Parietal lobe (tissue), 1 donor: ENCODE data around the gene PELI1. TPM values are rescaled to one million over a fixed set of nuclear protein-coding genes. Genes with fewer than 3 reads are reported as not detected.

ENCODE experiments used
- total RNA-seq: library from RNA; depleted of rRNA; stranded (reverse); fragments of >200 nt; gene quantifications from one replicate; pipeline ENCODE4 v1.2.3, GENCODE V29; 2014

Gene PELI1, protein sequence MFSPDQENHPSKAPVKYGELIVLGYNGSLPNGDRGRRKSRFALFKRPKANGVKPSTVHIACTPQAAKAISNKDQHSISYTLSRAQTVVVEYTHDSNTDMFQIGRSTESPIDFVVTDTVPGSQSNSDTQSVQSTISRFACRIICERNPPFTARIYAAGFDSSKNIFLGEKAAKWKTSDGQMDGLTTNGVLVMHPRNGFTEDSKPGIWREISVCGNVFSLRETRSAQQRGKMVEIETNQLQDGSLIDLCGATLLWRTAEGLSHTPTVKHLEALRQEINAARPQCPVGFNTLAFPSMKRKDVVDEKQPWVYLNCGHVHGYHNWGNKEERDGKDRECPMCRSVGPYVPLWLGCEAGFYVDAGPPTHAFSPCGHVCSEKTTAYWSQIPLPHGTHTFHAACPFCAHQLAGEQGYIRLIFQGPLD
- total RNA-seq, result 62.9 TPM

DNA sequence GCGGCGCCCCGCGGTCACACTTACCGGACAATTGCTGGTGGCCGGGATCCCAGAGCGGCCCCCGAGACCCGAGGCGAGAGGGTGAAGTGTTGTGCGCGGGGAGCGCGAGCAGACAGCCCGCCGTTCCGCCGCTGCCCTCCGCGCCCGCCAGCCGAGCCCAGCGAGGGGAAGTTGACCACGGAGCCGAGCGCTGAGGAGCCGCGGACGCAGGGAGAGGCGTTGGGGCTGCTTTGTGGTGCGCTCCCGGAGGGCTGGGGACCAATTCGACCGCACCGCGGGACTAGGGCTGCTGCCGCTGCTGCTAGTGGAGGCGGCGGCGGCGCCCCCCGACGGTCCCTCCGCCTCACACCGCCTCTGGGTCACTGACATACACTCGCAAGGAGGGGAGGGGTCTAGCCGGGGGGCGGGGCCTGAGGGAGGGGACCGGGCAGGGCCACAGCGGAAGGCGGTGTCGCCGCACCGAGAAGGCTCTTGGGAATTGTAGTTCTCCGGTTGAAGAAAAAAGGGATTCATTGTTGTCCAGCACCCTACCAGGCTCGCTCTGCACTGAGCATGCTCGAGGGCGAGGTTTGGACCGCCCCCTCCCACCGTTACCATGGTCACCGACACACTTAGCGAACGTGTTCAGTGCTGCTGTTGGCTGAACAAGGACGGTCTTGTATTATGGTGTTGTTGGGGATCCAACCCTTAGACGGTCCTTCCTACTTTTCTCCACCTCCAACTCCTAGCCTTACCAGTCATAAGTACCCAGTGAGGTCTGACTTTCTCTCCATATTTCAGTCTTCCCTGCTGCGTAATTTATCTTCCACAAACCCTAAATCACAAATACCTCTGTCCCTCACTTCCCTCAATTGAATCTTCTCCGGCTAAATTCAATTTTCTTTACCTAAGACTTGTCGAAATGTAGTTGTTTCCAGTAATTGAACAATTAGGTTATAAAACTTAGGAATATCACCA is at the start of gene PELI1:
Gene PELI1 (minus strand): TSS at position 364 of the 957 bp plus-strand sequence. CDS start 36,110 bp downstream, outside the sequence.

Other genes starting within 250 kb of the PELI1 start
- gene VPS54, start 125.0 kb downstream of the PELI1 start, total RNA-seq, result 43.2 TPM